Left forelimb (tissue), 1 donor: ENCODE data around the gene ODF4.
"Not testable (repeated sequence)": the region's sequence is repeated elsewhere in the genome, so short reads cannot be mapped to it uniquely, and the experiment has no call there.

ENCODE experiments used
- DNase-seq: peaks from one replicate; pipeline ENCODE4 v3.0.0-alpha.2; 2018; ENCODE audit warnings: low spot score

The ODF4 gene

GRCh38 chr17:8369944-8370343, 30.3 kb downstream of the ODF4 start:
- DNase-seq: no peak

DNA sequence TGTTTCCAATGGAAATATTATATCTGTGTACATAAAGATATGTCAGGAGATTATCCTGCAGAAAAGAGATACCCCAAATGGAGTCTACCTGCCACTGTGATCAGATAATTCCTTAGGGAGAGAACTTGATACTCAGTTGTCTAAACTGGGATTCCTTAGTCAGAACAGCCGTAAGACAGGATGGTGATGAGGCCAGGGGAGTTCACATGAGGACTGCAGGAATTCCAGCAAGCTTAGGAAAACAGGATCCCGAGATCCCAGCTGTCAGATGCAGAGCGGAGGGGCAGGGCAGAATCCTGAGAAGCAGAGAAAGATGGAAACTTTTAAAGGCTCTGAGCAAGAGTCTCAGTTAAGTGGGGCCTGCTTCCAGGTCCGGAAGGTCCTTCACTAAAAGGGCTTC, 32.1 kb downstream of the ODF4 start:
- no peak for DNase-seq

DNA sequence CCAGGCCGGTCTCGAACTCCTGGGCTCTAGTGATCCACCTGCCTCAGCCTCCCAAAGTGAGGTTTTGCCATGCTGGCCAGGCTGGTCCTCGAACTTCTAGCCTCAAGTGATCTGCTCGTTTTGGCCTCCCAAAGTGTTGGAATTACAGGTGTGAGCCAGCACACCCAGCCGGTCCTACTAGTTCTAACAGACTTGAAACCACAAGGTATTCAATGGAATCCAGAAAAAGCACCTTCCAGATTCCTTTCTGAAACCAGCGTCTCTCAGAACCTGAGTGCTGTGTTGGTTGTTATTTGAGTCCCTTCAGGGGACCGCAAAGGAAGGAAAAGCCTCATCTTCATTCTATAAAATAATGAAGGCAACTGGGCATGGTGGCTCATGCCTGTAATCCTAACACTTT, 32.8 kb downstream of the ODF4 start:
- DNase-seq: no peak

- DNase-seq: not testable (repeated sequence)
Observed at GRCh38 chr17:8373856-8374255, 34.2 kb downstream of the ODF4 start.

- no peak for DNase-seq
Observed at GRCh38 chr17:8375738-8376259, 36.2 kb downstream of the ODF4 start.

DNA sequence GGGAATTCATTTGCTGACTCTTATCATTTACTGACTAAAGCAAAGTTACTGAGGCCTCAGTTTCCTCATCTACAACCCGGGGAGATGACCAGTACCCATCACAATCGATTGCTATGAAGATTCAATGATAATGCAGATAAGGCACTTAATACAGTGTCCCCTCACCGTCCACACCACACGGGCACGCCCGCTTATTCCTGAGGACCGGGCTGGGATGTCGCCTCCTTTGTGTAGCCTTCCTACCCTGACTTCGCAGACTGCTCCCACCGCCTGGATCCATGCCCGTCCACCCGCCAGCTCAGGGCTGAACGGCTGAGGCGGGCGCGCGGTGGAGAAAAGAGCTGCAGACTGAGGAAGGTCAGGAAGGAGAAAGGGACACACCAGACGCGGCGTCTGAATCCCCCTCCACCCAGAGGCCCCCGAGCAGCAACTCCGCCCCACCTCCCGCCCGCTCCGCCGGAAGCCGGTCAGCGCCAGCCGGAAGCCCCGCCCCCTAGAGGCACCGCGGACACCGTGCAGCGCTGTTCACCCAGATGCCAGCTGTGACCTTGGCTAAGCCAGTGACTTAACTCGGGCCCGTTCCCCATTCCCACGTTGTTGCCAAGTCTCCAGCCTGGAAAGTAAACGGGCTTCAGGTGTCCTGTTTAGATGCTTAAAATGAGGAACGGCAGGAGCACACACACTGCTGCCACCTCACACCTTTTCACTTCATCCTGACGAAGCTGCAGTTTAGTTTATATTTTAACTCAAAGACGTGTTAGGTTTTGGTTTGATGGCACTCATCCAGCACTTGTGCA, 36.8 kb downstream of the ODF4 start, which contains the start of gene KRABD2:
Gene KRABD2, minus strand, starts transcription at position 434 of the 797 bp plus-strand sequence.
- peak; percentile 93 for DNase-seq

GRCh38 chr17:8377422-8377821, 37.8 kb downstream of the ODF4 start:
- DNase-seq: no peak

DNA sequence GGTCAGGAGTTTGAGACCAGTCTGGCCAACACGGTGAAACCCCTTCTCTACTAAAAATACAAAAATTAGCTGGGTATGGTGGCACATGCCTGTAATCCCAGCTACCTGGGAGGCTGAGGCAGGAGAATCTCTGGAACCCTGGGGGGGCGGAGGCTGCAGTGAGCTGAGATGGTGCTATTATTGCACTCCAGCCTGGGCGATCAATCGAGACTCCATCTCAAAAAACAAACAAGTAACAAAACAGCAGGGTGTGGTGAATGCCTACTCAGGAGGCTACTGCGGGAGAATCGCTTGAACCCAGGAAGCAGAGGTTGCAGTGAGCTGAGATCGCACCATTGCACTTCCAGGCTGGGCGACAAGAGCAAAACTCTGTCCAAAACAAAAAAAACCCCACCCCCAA, 38.5 kb downstream of the ODF4 start:
- not testable (repeated sequence) for DNase-seq

DNA sequence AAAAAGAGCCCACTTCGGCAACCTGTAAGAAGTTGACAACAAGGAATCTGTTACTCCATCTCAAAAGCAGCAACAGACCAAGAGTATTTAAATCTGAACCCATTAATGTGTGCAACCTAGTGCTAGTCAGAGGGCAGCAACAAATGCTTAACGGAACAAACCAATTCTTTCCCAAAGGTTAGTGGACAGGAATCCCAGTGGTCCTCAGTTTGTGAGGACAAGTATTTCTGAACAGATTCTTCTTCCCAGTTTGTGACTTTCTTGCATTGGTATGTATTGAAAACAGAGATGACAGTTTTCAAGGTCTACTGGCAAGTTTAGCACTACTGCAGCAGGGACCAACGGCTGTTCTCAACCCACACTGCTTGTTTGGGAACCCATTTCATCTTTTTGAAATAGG, 40.4 kb downstream of the ODF4 start:
- DNase-seq: no peak

DNA sequence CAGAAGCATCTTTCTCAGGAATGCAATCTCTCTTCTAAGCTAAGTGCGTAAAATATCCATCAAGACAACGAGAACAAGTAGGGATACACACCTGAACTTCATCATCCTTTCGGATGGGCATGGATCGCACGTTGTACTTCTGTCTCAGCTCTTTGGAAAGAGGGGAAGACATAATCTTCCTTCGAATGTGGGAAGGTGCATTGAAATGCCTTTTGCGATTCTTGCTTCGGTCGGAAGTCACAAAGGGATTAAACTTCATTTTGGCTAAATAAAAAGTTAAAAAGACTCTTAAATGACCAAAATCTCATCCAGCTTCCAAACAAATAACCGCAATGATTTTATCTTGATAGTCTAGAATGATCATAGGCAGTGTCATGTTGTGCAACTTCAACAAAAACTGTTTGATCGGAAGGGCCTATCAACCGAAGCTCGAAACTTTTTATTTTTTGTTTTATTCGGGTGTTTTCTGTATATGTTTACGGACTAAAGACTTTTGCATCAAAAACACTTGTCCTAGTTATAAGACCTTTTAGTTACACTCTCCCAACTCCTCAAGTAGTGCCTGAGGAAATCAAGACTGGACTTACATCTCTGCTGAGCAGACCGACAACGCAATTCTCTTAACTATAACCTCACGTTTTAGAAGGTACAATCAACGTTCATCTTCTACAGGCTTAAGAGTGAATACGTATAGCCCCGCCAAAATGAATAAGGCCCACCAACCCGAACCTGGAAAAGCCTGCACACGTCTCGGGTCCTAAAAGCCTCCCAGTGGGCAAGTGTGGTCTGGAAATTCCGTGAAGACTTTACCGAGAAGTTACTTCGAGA, 42.6 kb downstream of the ODF4 start:
- no peak for DNase-seq

DNA sequence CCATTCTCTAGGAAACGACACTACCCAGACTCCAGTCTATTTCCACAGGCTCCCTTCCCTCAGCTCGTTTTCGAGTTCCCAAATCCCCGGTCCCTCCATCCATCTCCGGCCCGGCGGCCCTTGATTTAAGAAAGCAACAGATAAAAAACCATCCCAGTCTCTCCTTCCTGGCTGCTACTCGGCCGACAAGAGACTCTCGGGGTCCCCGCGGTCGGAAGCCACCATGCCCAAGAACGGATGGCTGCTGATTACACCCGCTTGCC, 43.2 kb downstream of the ODF4 start:
- no peak for DNase-seq

DNA sequence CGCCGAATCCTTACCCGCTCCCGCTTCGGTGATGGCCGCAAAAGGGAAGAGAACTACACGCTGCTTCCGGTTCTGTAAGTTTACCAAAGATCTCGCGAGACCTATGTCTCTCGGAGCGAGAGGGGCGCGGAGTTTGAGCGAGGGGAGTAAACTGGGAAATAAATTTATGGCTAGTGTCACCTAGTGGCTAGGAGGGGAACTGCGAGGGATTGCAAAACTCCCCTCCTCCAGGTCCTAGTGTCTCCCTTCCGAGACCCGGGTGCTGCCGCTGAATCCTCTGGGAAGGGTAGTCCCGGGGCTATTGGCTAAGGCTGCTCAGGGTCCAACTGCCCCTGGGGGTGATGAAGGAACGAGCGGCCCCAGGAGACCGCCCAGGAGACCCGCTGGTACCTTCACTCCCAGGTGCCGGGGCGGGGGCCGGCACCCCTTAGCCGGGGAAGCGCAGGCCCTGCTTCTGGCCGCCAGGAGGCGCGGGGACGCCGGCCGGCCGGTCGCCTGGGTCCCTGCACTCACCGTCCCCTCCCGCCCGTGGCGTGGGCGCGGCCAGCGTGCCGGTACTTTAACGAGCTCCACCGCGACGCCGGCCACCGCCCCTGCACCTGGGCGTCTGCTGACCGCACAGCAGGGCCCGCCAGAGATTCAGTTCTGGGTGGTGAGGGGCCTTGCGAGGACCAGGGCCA, 43.6 kb downstream of the ODF4 start, which contains the start of gene RPL26:
Gene RPL26, minus strand, starts transcription at position 51 of the 680 bp plus-strand sequence. CDS start 883 bp downstream, outside the sequence.
- peak; percentile 96 for DNase-seq

DNA sequence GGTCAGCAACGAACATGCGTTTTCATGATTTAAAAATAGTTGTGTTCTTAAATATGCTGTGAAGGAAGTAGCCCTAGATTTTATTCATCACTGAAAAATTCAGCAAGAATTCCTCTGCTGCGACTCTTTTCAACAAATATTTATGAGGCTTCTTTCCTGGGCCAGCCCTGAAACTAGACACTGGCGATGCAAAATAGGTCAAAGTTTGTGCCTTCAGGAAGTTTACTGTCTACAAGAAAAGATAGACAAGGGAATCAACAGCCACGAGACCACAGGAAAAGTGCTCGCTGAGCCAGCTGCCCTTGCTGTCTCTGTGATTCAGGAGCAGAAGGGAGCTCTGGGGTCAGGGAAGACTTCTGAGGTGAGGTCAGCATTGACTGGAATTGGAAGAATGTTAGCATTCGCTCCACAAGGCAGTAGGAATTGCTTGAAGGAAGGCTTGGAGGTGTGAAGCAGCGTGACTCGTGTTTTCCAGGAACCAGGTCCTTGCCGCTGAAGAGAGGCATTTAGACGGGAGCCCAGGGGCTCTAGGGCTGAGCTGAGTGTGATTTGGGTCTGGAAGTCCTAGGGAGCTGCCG, 45.2 kb downstream of the ODF4 start:
- no peak for DNase-seq

- DNase-seq: no peak
Observed at GRCh38 chr17:8386841-8387240, 47.2 kb downstream of the ODF4 start.

- DNase-seq: no peak
Observed at GRCh38 chr17:8387914-8388651, 48.4 kb downstream of the ODF4 start.

DNA sequence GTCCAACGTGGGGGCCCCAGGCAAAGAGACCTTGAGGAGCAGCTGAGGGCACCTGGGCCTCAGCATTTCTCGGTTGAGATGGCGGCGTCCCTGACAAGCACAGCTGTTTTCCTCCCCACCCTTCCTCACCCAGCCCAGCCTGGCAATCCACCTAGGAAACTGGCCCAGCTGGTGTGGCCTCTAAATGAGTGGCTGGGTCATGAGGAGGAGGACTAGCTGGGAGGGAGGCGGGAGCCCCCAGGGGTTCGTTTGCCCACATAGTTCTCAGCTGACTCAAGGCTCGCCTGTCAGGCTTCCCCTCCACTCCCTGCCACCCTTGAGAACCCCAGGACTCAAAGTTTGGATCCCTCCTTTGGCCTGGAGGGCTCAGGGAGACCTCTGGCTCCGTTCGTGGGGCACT, 52.1 kb downstream of the ODF4 start:
- DNase-seq: no peak

GRCh38 chr17:8392274-8392673, 52.6 kb downstream of the ODF4 start:
- no peak for DNase-seq

- no peak for DNase-seq
Observed at GRCh38 chr17:8392674-8393469, 53.2 kb downstream of the ODF4 start.

- DNase-seq: no peak
Observed at GRCh38 chr17:8393470-8394231, 54.0 kb downstream of the ODF4 start.

DNA sequence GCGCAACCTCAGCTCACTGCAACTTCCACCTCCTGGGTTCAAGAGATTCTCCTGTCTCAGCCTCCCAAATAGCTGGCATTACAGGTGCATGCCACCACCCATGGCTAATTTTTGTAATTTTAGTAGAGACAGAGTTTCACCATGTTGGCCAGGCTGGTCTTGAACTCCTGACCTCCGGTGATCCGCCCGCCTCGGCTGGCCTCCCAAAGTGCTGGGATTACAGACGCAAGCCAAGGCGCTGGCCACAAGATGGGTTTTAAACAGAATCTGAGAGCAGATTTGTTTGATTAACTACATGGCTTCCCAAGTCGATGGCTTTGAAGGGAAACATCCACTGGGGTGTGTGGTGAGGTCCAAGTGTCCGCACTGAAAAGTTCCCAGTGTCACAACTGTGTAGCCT, 54.9 kb downstream of the ODF4 start:
- DNase-seq: not testable (repeated sequence)
